Choroid plexus epithelial cell (primary cell): ENCODE measurements around the gene EIF1AX.

Experiments used
- DNase-seq: peaks from one replicate; pipeline ENCODE4 v3.0.0-alpha.2; 2010; ENCODE audit warnings: low read depth
- H3K4me3 ChIP-seq: 2 replicates; pipeline ENCODE4 v1.5.1; 2011; ENCODE audit warnings: low read depth, mild to moderate bottlenecking, control low read depth, low read length, moderate library complexity
- CTCF ChIP-seq: conservative IDR thresholded peaks from 2 replicates; pipeline ENCODE4 v1.5.1; 2011; ENCODE audit warnings: low read depth, mild to moderate bottlenecking, control low read depth, inconsistent platforms, low read length, moderate library complexity

EIF1AX gene

GRCh38 chrX:20141281-20142220 lies at the start of gene EIF1AX:
Gene EIF1AX (minus strand): TSS chrX:20141838. CDS start chrX:20141640, 198 bp downstream.
- DNase-seq, result peak; percentile 98
- no peak for TF ChIP-seq CTCF
- peak within 1 kb of the TSS; percentile 76 for H3K4me3 ChIP-seq

- no peak overlapping the region for H3K4me3 ChIP-seq
- DNase-seq, result no peak
- no peak for TF ChIP-seq CTCF
Measured at GRCh38 chrX:20189171-20189570, 47.5 kb upstream of the EIF1AX start.

- H3K4me3 ChIP-seq, result no peak overlapping the region
- no peak for TF ChIP-seq CTCF
- no peak for DNase-seq
Measured at GRCh38 chrX:20181598-20182329, 40.1 kb upstream of the EIF1AX start.

GRCh38 chrX:20177093-20177492 lies 35.5 kb upstream of the EIF1AX start:
- DNase-seq, result no peak
- TF ChIP-seq CTCF, result no peak
- no peak overlapping the region for H3K4me3 ChIP-seq

GRCh38 chrX:20173856-20174255 lies 32.2 kb upstream of the EIF1AX start:
- no peak overlapping the region for H3K4me3 ChIP-seq
- TF ChIP-seq CTCF, result no peak
- DNase-seq, result no peak

- no peak for TF ChIP-seq CTCF
- no peak for DNase-seq
- H3K4me3 ChIP-seq, result no peak overlapping the region
Measured at GRCh38 chrX:20173313-20173712, 31.7 kb upstream of the EIF1AX start.
